Right ventricle myocardium superior (tissue), 1 donor: Measurements from ENCODE around the gene ANO2. TPM values are rescaled to one million over a fixed set of nuclear protein-coding genes. Genes with fewer than 3 reads are reported as not detected.
"Not testable (repeated sequence)": the region's sequence is repeated elsewhere in the genome, so short reads cannot be mapped to it uniquely, and the experiment has no call there.

Experiments used
- ATAC-seq: fragments of 200-7000 bp; cut with Tn5 transposase; one replicate; pipeline ENCODE4 v1.9.1; 2020; ENCODE audit warnings: mild to moderate bottlenecking; ENCODE audit not compliant: poor library complexity
- DNase-seq: peaks from one replicate; pipeline ENCODE4 v3.0.0-alpha.2; 2020
- intact Hi-C: fragments of 100-400 bp; cut with DNase I; formaldehyde crosslinking; loops from one replicate; pipeline ENCODE4 v1.11.2; 2022
- total RNA-seq: library from RNA; stranded (reverse); fragmentation: NEBNext Ultra II Directional; extraction: Animal tissue kit (Norgen Biotek cat#: 25700); gene quantifications from one replicate; pipeline ENCODE4 v1.2.1, GENCODE V29; 2021
- donor health status: DM: no; HTN: yes; CAD: no; lungs with severe emphysema.

The ANO2 gene
- total RNA-seq, 1 donor from 2014 or later: 12.6 TPM

DNA sequence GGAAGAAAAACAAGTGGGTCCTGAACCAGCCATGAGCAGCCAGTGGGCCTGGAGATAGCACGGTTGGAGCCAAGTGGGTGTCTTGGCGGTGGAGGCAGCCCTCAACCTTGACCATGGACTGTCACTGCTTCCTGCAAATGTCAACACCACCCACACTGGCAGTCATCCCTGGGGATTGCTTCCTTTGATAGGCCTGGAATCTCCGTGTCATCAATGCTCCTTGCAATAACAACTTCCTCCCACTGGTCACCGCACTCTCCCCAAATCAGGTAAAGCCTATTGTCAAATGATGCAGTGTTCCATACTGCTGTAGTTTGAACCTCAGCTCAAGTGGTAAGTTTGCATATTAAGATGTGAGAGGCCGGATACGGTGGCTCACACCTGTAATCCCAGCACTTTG, 384.0 kb downstream of the ANO2 start:
- no peak for DNase-seq
- no peak for ATAC-seq
- intact Hi-C loops: no loop called here

DNA sequence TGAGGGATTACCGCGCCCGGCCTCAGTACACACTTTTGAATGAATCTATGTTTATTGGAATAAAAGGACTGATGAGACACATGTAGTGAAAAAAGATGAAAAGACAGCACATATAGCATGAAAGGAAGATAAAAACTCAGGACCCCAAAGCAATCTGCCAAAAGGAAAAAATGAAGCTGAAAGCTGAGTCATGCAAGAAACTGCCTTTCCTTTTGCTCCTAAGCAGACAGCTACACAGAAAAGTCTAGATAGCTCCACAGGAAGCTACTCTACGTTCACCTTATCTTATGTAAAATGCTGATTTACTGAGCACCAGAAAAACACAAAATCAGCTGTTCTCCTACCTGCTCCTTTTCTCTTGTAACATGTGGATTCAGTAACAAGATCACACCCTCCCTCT, 384.8 kb downstream of the ANO2 start:
- DNase-seq (no peak), ATAC-seq (no peak)
- intact Hi-C loops: no loop called here

DNA sequence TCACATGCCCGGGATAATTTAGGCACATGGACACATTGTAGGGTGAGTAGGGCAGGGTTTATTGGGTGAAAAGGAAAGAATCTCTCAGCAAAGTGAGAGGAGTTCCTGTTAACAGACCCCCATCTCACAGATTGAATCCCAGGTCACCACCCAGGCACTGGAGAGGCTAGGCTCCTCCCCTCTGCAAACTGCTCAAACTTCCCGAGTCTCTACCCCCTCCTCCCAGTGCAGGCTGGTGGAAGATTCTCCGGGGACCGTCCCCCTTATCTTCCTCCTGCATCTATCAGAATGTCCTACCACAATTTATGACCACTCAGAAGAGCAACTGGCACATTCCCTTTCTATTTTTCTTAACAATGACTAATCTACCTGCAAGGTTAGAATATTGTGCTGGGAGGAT, 387.2 kb downstream of the ANO2 start:
- intact Hi-C loops: no loop called here
- ATAC-seq (no peak), DNase-seq (no peak)

DNA sequence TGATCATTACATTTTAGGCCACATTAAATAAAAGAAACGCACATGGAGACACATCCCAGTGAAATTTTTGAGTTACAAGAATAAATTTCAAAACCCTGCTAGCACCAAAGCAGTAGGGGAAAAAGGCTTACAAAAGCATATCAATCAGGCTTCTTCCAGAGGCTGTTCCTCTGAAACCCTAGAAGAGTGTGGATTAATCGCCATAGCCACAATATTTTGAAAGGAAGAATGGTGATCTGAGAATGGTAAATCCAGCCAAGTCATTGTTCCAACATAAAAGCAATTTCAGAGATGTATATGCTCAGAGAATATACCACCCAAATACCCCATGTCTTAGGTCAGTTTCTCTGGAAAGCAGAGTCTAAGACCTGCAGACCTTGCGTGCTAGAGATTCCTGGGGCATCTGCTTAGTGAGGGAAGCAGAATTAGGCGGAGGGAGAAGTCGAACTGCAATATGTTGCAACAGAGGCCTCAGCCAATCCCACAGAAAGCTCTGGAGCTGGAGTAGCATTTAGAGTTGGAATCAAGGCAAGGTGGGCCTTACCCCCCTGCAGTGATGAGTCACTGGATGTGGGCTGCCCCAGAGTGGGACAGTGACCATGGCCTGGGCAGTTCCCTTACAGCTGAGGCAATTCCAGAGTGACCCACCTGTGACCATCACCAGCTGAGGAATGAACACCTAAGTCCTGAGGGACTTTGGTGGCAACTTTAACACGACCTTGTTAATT, 387.9 kb downstream of the ANO2 start:
- intact Hi-C loops: no loop called here
- no peak for DNase-seq
- no peak for ATAC-seq

DNA sequence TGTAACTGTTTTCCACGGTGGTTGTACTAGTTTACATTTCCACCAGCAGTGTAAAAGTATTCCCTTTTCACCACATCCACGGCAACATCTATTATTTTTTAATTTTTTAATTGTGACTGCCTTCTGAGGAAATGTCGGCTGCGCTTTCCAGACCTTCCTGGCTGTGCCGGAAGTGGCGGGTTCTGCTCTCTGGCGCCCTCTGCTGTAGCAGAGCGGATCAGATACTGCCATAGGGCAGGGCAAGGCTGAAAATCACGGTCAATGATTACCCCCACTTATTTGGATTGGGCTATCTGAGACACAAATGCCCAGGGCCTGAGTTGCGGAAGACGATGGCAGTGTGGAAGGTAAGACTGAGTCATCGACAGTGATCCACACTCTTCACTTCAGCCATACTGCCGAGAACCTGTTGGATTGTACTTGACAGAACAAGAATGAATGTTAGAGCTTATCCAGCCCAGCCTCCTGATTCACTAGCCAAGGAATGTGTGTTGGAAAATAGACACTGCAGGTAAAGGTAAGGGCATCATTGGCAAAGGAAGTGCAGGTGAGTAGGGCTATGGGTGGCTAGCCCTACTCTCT, 388.9 kb downstream of the ANO2 start:
- intact Hi-C loops: no loop called here
- no peak for ATAC-seq

DNA sequence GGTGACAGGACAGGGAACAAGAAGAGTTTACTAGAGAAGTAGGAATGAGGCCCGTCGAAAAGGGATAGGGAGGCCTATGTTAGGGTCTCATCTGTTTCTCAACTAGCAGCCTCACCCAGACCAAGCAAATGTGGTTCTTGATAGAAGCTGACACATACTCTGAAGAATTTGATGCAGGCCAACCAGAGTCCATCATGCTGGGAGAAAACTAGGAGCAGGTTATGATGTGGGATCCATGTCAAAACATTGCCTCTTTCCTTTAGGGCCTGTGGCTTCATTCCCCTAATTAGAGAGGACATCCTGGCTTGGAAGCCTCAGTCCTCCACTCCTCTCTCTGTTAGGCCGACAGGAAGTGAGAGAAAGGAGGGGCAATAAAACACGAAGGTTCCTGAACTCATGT, 390.3 kb downstream of the ANO2 start:
- intact Hi-C loops: no loop called here
- DNase-seq (no peak), ATAC-seq (no peak)

More for the DNA sequence above, 388.9 kb downstream of the ANO2 start:
- DNase-seq: no peak

DNA sequence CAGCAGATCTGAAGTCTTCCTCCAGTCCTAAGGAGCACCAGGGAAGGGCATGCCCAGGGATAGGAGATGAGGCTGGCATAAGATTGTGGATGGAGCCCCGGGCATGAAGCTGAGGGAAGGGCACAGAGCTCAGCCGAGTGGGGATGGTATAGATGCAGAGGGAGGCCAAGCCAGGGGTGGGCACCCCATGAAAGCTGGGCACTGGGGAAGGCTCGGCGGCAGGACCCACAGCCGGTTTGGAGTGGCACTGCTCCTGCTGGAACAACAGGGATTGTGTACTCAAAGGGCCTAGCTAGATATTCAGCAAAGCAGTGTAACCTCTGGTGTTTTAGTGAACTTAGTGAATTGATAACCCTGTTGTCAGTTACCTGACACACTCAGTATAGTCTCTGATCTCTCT, 396.0 kb downstream of the ANO2 start:
- no peak for ATAC-seq

DNA sequence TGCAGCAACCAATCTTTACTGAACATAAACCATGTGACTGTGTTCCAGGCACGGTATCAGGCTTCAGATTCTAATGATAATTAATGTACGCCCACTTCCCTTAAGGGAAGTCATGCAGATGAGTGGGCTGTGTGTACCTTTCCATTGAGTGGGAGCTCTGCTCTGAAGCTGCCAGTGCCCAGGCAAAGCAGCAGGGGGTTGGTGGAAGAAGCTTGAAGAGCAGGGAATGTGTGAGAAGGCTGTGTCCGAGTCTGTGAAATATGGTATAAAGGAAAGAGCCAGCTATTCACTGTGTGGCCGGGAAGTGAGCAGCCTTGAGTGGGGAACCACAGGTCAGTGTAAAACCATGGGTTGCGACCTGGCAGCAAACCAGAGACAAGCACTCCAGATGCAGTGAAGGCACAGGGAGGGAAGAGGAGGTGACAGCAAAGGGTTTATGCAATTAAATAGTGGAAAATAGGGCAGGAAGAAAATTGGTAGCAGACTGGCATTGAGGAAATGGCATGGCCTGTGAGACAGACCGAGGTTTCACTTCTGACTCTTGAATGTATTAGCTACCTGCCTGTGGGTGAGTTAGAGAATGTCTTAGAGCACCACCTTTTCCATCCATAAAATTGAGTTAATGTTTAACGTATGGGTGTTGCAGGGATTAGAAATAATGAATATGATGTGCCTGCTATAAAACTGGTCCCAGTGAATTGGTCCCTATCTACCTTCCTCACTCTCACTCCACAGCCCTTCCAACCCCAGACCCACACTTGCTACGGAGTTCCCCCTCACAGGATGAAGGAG, 396.7 kb downstream of the ANO2 start:
- DNase-seq (no peak), ATAC-seq (no peak)
- intact Hi-C loops: no loop called here

More for the DNA sequence above, 396.0 kb downstream of the ANO2 start:
- intact Hi-C loops: no loop called here
- no peak for DNase-seq

DNA sequence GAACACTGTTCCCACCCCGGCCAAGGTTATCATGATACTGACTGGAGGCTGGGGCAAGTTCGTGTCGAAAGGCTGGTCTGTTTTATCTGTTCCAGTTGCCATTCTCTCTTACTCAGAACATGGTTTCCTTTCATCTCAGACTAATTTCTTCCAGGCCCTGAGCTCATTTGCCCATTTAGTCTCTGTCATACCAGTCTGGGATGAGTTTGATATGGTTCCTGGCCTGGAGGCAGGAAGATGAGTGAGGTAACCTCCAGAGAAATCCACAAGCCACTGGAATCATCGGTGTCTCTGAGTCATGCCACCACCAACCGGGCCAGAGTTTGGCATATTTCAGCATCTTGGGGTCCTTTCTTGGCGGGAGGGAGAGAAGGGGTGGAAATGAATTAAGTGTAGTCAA, 398.4 kb downstream of the ANO2 start:
- ATAC-seq (no peak), DNase-seq (no peak)
- intact Hi-C loops: no loop called here

DNA sequence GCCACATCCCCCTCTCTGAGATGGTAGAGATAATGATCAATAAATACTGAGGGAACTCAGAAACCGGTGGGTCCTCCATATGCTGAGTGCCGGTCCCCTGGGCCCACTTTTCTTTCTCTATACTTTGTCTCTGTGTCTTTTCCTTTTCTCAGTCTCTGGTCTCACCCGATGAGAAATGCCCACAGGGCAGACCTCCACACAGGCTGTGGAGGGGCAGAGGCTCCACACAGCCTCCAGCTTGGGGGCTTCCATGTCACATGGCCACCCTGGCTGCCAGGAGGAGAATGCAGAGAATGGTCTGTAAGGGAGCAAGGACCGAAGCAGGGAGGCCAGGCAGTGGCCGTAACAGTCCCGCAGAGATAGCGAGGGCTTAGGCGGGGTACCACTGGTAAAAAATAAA, 407.3 kb downstream of the ANO2 start:
- ATAC-seq (no peak), DNase-seq (no peak)
- intact Hi-C loops: no loop called here

DNA sequence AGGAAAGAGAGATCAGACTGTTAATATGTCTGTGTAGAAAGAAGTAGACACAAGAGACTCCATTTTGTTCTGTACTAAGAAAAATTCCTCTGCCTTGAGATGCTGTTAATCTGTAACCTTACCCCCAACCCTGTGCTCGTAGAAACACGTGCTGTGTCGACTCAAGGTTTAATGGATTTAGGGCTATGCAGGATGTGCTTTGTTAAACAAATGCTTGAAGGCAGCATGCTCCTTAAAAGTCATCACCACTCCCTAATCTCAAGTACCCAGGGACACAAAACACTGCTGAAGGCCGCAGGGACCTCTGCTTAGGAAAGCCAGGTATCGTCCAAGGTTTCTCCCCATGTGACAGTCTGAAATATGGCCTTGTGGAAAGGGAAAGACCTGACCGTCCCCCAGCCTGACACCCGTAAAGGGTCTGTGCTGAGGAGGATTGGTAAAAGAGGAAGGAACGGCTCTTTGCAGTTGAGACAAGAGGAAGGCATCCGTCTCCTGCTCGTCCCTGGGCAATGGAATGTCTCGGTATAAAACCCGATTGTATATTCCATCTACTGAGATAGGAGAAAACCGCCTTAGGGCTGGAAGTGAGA, 407.9 kb downstream of the ANO2 start:
- DNase-seq, ATAC-seq, intact Hi-C loops: not testable (repeated sequence)

DNA sequence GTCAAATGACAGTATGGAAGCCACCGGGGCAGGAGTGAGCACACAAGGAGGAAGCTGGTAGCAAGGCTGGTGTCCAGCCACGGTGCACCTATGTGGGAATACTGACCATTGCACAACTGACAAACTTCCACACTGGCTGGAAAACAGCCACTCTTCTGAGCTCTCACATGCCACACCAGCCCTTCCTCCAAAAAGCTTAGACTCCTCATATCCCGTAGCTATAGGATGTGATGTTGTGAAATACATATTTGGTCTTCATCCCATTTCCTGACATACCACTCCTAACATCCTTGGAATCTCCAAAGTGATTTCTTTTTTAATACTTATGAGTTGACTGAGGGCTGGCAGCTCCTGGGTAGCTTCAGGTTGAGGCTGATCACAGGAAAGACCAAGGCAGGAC, 409.5 kb downstream of the ANO2 start:
- intact Hi-C loops: no loop called here
- ATAC-seq (no peak), DNase-seq (no peak)

DNA sequence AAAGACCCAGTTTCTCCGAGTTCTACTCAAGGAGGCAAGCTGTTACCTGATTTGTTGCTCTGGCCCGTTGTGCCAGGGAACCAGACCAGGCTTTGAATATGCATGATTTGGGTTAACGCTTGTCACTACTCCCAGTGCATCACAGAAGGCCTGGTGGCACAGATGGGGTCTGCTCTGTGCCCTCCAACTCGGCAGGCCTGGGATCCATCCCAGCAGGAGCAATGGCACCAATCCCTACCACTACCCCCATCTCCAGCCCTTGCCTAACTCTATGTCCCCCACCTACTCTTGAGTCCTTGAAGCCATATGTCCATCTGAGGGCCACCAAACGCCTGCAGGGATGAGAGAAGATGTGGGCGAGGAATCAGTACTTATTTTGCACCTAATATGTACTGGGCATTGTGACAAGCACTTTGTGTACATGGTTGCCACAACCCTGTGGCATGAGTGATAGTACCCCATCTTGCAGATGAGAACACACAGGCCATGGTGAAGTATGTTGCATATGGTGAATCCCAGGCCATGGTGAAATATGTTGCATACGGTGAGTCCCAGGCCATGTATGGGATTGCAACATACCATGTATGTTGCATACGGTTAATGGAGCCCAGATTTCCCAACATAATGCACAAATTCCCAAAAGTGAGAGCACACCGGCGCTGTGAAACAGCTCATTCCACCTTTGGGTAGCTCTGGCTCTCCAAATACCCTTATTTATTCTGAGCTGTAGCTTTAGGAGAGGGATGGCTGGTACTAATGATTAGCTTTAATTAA, 410.4 kb downstream of the ANO2 start:
- DNase-seq (no peak), ATAC-seq (no peak)
- intact Hi-C loops: no loop called here

DNA sequence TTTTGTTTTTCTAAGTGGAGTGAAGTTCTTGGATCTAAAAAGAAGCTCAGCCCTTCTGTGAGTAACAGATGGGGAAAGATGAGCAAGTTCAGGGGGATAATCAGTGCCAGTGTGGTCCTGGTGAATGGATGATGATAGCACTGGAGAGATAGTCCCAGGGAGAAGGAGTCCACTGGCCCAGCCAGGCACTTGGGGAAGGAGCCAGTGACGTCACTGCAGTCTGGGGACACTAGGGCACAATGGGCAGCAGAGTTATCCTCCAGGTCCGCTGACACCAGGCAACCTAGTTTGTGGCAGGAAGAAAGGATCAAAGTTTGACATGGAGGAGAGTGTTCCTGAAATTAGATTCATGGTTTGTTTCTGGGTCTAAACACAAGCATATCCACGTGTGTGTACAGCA, 411.7 kb downstream of the ANO2 start:
- ATAC-seq (no peak), DNase-seq (no peak)
- intact Hi-C loops: no loop called here

DNA sequence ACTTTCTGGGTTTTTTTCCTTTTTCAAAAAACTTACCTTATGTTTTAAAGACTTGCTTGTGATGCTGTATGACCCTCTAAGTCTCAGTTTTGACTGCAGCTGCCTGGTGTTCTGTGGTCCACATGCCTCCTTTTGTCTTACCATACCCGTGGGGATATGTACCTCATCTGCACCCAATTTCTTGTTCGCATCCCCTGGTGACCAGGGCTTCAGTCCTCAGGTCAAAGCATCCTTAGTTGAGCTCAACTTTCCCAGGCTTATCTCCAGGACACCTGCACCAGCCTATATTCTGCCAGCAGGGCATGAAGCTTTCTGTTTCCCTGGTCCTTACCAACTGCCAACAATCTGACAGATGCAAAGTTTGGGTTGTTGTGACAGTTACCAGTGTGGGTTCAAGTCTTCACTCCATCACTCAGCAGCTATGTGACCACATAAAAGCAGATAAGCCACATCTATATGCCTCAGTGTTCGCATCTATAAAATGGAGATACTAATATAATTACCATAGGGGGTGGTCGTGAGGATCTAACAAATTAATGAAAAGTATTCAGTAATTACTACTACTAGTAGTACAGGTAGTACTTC, 419.2 kb downstream of the ANO2 start:
- ATAC-seq: no peak
- intact Hi-C loops: no loop called here
- DNase-seq: no peak

DNA sequence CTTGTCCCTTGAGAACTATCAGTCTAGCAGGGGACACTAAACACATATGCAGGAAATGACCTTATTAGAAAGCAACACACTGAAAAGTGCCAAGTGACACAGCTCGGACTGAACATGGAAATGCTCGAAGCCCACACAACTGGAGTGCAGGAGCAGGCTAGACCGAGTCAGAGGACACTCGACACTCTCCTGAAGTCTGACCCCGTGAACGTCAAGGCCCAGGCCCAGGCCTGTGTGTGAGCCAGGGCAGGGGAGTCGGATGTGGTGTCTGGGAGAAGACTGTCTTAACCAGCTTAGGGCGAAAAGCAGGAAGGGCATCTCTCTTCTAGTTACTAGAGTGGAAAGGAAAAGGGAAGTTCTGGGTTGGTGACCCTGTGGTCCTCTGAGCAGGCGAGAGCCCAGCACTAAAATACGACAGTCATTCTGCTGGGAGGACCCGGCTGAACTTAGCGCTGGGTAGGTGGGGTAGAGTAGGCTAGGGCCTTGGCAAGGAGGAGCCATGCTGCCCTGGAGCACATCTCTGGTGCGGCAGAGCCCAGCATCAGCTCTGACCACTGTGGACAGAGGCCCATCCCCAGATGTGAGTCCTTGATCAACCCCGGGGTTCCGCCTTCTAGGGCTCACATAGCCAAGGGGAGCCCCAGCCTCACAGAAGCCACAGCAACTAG, 420.2 kb downstream of the ANO2 start:
- intact Hi-C loops: no loop called here
- ATAC-seq: no peak

DNA sequence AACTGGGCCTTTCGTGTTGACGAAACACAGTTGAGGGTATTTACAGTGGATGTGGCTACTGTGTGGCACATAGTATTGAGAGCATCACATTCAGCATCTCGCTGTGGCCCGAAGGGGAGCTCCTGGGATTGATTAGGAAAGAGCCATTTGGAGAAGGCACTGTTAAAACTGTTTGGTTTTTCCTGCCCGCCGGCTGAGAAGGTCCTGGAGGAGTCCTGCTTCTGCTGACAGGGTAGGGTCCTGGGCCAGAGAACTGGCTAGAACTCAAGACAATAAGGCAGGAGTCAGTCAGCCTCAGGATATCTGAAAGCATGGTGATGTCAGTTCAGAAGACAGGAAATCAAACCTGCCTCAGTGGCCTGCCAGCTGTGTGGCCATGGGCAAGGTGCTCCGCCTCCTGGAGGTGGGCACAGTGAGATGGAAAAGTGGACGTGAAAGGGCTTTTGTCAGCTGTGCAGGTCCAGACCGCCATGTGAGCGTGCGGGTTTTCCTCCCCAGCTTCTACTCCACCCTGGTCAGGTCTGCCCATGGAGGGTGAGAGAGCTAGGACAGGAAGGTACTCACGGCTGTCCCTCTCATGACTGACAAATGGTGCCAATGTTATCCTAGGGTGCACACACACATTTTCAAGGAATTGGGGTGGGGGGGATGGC, 420.8 kb downstream of the ANO2 start:
- intact Hi-C loops: no loop called here
- ATAC-seq (no peak), DNase-seq (no peak)

More for the DNA sequence above, 420.2 kb downstream of the ANO2 start:
- no peak for DNase-seq
